T-helper 22 cell (primary cell): ENCODE data around the gene ADAP1.

Experiments used
- DNase-seq: peaks from one replicate; pipeline ENCODE4 v3.0.0-alpha.2; 2020; ENCODE audit warnings: low read depth

Gene ADAP1

GRCh38 chr7:922334-923107, 32.0 kb downstream of the ADAP1 start:
- DNase-seq: no peak

- no peak for DNase-seq
Measured at GRCh38 chr7:921581-922333, 32.7 kb downstream of the ADAP1 start.

- no peak for DNase-seq
Measured at GRCh38 chr7:921071-921461, 33.4 kb downstream of the ADAP1 start.

DNA sequence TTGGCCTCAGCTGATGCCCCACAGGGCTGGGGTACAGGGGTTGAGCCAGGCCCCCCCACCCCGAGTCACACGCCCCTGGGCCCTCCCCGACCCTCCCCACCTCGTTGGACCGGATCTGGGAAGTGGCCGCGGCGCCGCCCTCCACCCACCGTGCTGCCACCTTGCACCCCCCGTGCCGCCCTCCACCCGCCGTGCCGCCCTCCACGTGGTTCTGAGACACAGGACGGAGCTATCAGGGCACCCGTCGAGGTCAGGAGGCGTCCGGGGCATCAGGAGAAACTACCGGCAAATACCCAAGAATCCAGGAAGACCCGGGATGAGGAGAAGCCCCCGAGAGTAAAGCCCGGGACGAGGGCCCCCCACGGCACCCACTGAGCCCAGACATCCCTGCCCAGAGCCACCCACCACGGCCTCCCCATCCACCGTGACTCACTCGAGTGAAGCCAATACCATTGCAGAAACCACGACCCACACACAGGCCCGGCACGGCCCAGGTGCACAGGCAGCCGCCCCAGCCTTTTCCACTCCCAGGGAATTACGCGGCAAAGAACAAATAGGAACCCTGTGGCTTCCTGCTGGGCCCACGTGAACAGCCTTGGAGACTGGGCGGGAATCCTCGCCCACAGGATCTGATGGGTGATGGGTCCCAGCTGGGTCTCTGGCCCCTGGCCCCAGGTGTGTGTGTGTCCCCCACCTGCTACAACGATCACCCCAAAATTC, 34.0 kb downstream of the ADAP1 start:
- no peak for DNase-seq

DNA sequence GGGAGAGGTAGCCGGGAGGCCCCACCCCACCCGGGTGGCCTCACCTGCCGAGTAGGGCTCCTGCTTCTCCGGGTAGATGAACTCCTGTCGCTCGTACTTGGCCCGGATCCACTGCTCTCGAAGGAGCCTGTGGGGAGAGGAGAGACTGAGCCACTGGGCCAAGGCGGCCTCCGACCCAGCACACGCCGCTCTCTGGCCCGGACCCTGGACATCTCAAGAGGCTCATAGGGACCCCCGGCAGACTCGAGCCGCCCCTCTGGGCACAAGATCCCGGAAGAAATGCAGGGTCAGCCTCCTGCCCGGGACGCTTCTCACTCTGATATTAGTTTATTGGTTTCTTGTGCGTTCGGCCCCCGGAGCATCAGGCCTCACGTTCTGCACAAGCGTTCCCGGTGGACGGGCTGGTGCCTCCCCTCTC, 34.5 kb downstream of the ADAP1 start:
- DNase-seq: no peak

GRCh38 chr7:919114-919442, 35.4 kb downstream of the ADAP1 start:
- no peak for DNase-seq

GRCh38 chr7:918441-919113, 35.9 kb downstream of the ADAP1 start:
- DNase-seq: no peak

DNA sequence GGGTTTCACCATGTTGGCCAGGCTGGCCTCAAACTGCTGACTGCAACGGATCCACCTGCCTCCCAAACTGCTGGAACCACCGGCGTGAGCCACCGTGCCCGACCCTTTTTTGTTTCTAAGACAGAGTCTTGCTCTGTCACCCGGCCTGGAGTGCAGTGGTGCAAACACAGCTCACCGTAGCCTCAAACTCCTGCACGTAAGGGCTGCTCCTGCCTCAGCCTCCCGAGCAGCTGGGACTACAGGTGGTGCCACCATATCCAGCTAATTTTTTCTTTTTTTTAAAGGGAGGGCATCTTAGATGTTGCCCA, 36.4 kb downstream of the ADAP1 start:
- DNase-seq: no peak

DNA sequence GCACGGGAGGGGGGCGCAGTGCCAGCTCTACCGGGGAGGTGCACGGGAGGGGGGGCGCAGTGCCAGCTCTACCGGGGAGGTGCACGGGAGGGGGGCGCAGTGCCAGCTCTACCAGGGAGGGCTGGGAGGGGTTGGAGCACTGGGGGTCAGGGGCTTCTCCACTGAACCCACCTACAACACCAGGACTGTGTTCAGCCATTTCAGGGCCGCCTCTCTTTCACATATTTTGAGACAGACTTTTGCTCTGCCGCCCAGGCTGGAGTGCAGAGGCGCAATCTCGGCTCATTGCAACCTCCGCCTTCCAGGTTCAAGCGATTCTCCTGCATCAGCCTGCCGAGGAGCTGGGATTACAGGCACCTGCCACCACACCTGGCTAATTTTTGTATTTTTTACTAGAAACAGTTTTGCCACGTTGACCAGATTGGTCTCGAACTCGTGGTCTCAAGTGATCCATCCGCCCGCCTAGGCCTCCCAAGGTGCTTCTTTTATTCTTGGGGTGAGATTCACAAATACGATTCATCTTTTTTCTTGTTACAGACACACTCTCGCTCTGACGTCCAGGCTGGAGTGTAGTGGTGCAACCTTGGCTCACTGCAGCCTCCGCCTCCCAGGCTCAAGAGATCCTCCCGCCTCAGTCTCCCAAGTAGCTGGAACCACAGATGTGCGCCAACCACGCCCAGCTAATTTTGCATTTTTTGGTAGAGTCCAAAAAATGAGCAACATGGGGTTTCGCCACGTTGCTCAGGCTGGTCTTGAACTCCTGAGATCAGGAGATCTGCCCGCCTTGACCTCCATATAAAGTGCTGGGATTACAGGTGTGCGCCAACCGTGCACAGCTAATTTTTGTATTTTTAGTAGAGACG, 37.0 kb downstream of the ADAP1 start:
- no peak for DNase-seq

- no peak for DNase-seq
Measured at GRCh38 chr7:916291-916941, 38.1 kb downstream of the ADAP1 start.

GRCh38 chr7:915291-916218, 38.9 kb downstream of the ADAP1 start:
- no peak for DNase-seq

GRCh38 chr7:914521-915194, 39.8 kb downstream of the ADAP1 start:
- DNase-seq: no peak

GRCh38 chr7:913736-914520, 40.6 kb downstream of the ADAP1 start:
- DNase-seq: no peak

GRCh38 chr7:911791-912480, 42.5 kb downstream of the ADAP1 start:
- DNase-seq: no peak

DNA sequence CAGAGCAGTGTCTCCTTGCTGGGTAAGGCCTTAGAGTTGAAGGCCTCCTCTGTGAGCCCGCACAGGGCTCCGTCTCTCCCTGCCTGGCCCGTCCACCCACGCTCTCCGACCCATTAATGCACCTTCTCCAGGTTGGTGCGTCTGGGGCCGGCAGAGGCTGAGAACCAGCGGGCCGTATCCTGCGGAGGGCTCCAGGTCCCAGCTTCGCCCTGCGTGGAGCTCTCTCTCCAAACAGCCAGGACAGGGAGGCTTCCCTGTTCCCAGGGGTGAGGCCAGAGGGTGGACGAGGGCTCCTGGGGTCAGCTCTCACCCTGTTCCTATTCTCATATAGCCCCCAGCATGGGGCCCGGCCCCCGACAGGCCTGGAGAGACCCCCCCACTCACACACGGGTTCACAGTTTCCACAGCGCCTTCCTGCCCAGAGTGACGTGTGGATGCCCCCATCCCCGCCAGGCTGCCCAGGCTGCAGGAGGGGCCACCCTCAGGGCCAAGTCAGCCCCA, 43.5 kb downstream of the ADAP1 start:
- no peak for DNase-seq

DNA sequence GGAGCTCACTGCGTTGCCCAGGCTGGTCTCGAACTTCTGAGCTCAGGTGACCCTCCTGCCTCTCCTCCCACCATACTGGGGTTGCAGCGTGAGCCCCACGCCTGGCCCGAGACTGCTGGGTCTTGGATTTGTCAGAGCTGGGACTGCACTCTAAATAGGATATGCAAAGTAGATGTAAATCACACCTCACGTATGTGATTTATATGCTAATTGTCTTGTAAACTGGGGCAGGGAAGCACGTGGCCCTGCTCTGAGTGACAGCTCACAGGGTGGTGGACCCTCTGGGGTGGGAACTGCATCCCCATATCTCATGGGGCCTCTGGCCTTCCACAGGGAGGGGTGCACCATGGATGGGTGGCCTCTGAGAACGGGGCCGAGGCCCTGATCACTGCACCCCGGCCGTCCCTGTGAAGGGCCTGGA, 44.0 kb downstream of the ADAP1 start:
- DNase-seq: no peak

- no peak for DNase-seq
Measured at GRCh38 chr7:909358-910329, 44.8 kb downstream of the ADAP1 start.
